Activated CD4-positive, alpha-beta T cell treated with anti-CD3 and anti-CD28 coated beads for 1 hour (primary cell): ENCODE results near the gene HNRNPM.

Experiments used
- DNase-seq: peaks from one replicate; pipeline ENCODE4 v3.0.0-alpha.2; 2020

HNRNPM gene

GRCh38 chr19:8489561-8490394 is 45.0 kb downstream of the HNRNPM start:
- DNase-seq = no peak

DNA sequence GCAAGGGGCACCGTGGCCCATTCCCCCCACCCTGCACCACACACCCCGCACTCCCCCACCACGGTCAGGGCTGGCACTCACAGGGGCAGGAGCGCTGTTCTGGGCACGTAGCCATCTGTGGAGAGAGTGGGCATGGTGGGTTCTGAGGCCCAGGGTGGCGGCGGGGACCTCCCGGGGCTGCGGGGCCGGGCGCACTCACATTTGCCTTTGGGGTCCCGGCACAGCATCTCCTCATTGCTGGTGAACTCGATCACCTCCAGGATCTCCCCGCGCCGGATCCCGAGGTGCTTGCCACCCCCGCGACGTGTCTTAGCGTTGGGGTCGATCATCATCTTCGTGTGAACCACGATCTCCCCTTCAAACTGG is 45.6 kb downstream of the HNRNPM start:
- no peak for DNase-seq

DNA sequence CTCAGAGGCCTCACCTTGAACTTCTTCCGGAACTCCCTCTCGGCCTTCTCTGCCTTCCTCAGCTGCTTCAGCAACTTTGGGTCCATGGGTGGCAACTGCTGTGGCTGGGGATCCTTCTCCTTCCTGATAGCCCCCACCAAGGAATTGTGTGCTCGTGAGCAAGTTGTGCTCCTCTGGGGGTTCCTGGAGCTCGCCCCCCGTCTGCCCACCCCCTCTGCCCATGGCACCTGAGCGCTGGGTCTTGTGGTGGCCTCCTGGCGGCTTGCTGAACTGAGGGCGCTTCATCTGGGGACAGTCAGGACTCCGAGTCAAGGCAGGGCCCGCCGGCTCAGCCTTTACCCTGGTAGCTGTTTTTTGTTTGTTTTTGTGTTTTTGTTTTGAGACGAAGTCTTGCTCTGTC is 46.1 kb downstream of the HNRNPM start:
- no peak for DNase-seq

GRCh38 chr19:8491574-8491973 is 46.8 kb downstream of the HNRNPM start:
- no peak for DNase-seq

- no peak for DNase-seq
These were observed 49.4 kb downstream of the HNRNPM start for GRCh38 chr19:8494158-8494557.

- no peak for DNase-seq
These were observed 53.5 kb downstream of the HNRNPM start for GRCh38 chr19:8498295-8498694.

DNA sequence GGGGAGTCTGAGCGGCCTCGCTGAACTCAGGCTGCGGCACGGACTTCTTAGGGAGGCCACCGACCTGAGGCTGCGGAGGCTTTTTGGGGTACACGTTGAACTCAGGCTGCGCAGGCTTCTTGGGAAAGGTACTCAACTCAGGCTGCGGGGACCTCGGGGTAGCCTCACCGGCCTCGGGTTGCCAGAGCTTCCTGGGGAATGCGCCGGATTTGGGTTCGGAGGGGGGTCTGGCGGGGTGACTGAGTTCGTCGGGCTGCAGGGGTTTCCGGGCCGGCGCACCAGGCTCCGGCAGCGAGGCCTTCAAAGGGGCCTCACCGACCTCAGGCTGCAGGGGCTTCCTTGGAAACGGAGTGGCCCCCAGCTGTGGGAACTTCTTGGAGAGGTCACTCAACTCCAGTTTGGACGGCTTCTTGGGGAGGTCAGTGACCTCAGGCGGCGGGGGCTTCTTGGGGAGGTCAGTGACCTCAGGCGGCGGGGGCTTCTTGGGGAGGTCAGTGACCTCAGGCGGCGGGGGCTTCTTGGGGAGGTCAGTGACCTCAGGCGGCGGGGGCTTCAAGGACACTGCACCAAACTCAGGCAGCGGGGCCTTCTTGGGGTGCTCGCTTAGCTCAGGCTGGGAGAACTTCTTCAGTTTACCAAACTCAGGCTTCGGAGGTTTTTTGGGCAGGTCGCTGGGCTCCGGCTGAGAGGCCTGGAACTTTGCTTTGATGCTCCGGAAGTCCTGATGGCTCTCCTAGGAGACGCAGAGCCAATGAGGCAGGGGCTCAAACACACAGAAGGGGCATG is 54.5 kb downstream of the HNRNPM start:
- no peak for DNase-seq

DNA sequence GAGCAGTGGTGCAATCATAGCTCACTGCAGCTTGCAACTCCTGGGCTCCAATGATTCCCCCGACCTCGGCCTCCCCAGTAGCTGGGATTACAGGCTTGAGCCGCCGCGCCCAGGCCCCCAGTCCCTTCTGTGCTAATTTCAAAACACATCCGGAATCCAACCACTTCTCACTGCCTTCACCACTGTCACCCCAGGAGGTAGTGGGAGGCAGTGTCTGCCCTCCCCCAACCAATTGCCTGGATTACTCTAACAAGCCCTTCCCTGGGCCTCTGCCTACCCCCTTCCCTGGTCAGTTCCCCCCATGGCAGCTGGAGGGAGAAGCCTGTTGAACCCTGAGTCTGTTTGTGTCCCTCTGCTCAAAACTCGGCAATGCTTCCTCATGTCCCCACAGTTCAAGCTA is 55.4 kb downstream of the HNRNPM start:
- no peak for DNase-seq

GRCh38 chr19:8501516-8501915 is 56.7 kb downstream of the HNRNPM start:
- no peak for DNase-seq

DNA sequence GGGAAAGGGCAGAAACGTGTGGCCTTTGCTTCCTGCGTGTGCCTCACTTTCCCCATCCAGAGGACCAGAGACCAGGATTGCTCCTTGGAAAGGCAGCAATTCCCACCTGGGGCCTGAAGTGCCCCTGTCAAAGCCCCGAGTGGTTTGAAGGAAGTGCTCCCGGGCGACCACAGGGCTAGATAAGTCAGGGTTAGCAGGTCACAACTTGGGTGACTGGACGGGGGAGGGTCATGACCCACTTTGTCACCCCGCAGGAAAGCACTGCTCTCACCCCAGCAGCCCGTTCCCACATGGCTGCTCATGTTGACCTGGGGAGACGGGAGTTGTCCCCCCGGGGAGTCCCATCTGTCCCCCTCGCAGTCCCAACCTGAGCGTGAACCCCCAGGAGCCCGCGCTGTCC is 57.2 kb downstream of the HNRNPM start:
- DNase-seq = no peak

- no peak for DNase-seq
These were observed 58.7 kb downstream of the HNRNPM start for GRCh38 chr19:8503510-8503909.

DNA sequence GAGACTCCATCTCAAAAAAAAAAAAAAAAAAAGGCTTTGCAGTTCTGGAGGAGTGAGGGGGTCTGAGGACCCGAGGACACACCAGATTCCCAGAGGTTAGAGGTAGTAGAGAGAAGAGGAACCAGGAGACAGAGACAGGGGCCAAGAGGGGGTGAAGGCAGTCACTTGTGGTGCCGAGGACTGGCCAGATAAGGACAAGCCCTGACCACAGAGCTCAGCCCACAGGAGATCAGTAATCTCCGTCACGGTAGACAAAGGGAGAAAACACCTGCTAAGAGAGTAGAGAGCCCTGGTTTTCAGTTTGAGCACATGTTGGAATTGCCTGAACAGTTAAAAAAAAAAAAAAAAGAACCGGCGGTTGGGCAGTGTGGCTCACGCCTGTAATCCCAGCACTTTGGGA is 59.4 kb downstream of the HNRNPM start:
- no peak for DNase-seq

DNA sequence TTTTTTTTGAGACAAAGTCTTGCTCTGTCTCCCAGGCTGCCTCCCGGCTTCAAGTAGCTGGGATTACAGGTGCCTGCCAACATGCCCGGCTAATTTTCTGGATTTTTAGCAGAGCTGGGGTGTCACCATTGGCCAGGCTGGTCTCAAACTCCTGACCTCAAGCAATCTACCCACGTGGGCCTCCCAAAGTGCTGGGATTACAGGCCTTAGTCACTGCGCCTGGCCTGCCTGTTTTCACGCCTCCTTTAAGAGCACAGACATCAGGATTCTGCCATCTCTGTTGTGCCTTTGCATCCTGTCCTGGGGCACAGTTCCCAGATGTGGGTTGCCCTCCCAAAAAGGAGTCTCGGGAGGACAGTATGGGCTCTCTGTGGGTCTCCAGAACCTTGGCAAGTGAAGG is 60.1 kb downstream of the HNRNPM start:
- no peak for DNase-seq

DNA sequence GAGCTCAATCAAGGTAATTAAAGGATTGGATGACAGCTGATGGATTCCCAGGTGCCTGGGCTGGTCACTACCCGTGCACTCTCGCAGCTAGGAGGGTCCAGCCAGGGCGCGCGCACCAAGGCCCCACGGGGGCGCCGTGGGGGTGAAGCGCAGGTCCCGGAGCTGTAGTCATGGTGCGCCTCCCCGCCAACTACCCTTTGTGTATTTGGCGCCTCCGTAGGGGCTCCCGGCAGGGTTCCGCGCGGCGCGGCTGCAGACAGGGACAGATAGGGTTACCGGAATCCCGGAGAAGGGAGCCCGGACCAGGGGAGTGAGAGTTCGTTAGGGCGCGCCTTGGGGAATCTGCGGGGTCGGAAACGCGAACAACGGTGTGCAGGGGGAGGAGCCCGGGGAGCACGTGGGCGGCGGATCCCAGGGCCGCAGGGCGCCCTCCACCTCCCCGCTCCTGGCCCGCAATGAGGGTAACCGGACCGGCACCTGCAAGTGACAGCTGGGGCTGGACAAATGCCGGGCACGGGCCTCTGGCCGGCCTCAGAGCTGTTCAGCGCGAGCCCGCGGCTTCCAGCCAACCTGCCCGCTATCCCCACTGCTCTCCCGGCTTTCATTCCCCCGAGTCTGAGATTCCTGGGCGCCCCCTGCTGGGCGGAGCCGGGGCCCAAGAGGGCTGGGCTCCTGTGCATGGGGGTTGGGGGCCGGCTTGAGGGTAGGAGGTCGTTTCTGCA is 61.1 kb downstream of the HNRNPM start:
- DNase-seq = peak; percentile 54

GRCh38 chr19:8506402-8506957 is 61.7 kb downstream of the HNRNPM start:
- no peak for DNase-seq

GRCh38 chr19:8510589-8511115 is 65.9 kb downstream of the HNRNPM start:
- DNase-seq = no peak

GRCh38 chr19:8511573-8512101 is 66.9 kb downstream of the HNRNPM start:
- no peak for DNase-seq

GRCh38 chr19:8512115-8512967 is 67.6 kb downstream of the HNRNPM start:
- no peak for DNase-seq

GRCh38 chr19:8513036-8513686 is 68.4 kb downstream of the HNRNPM start:
- no peak for DNase-seq

DNA sequence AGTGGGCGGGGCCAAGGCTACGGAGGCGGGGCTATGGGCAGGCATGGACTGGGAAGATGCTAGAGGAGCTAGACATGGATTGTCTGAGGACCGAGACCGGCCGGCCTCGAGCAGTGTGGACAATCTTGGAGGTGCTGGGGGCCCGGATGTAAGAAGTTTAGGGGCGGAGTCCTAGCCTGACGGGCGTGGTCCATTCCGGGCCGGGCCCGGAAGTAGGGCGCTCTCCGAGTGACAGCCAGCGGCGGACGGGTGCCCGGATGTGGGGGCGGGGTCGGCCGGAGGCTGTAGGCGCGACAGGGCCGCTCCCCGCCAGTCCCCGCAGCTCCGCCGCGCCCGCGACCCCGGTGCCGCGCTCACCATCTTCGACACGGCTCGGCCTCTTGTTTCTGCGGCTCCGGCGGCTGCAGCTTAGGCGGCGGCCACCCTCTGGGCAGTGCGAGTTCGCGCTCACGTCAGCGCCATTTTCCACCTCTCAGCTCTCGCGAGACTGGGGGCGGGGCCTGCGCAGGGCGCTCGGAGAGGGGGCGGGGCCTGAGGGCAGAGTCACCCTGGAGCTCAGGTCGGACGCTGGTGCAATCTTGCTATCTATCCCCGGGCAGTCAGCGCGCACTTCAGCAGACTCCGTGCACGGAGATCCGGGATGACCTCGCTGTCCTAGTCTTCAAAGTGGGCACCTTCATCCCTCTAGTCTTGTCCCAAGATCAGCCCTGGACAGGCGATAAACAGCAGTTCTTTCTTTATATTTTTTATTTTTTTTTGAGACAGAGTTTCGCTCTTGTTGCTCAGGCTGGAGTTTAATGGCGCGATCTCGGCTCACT is 69.1 kb downstream of the HNRNPM start, which contains the start of gene ZNF414:
Gene ZNF414, minus strand, starts transcription at position 481 of the 818 bp plus-strand sequence. Its CDS starts 121 bp downstream, at position 360.
- DNase-seq = peak; percentile 93
